ENCODE data around the gene DNAAF1. TPM values are rescaled to one million over a fixed set of nuclear protein-coding genes. Genes with fewer than 3 reads are reported as not detected.

The DNAAF1 gene
- total and polyA plus RNA-seq, 2 of the 8 experiments (the other 6 are each of a cell fraction or from before 2014, with no cell fraction given), result 0.09 to 0.15 TPM

- Histone ChIP-seq H3K4me2 (ENCODE audit: insufficient read depth in 1 of 2, low read depth in 2 of 2, low read length in 2 of 2) (no peak overlapping the region), H3K9me3 (ENCODE audit: insufficient read depth in 2 of 2, low read depth in 1 of 2, low read length in 1 of 2) (no peaks in the 10 kb centered on the region), H3K27ac (ENCODE audit: low read depth, low read length) (no peak overlapping the region), H3K79me1 (ENCODE audit: low read depth, low read length) (peaks cover 12% of the 10 kb centered on the region), H4K5ac (ENCODE audit: insufficient read length, low read depth, low read length) (no peak overlapping the region), H2BK5ac (ENCODE audit: low read depth, low read length) (no peak overlapping the region), H3K14ac (ENCODE audit: insufficient read length) (no peak overlapping the region), H2BK12ac (ENCODE audit: low read depth, low read length) (no peak overlapping the region), H3K23ac (ENCODE audit: insufficient read length) (no peak overlapping the region), H2BK15ac (ENCODE audit: low read length) (no peak overlapping the region), H3K18ac (ENCODE audit: extremely low read depth, low read length) (no peak overlapping the region), H3K27me3 (replicated peaks in 1 of 4; ENCODE audit: control insufficient read depth in 3 of 4, extremely low read depth in 1 of 4, insufficient read depth in 3 of 4, low read length in 3 of 4) (no peaks in the 10 kb centered on the region), H3K4ac (replicated peaks; ENCODE audit: insufficient read length, low read depth, low read length) (no peak overlapping the region), H3K56ac (replicated peaks; ENCODE audit: insufficient read length, low read depth, low read length) (no peak overlapping the region), H4K91ac (replicated peaks; ENCODE audit: insufficient read length, low read length) (no peak overlapping the region), H3K4me1 (replicated peaks in 1 of 4; ENCODE audit: control insufficient read depth in 3 of 4, insufficient read depth in 4 of 4, low read length in 3 of 4) (peaks cover 0 to 2% (median 0%) of the 10 kb centered on the region in 4 experiments; a peak in 2 of 7 replicates), H4K20me1 (replicated peaks in 1 of 2; ENCODE audit: control insufficient read depth in 1 of 2, insufficient read depth in 2 of 2, low read length in 2 of 2) (peaks cover 9 to 14% of the 10 kb centered on the region in 2 experiments), H3K4me3 (ENCODE audit: extremely low read depth in 1 of 4, insufficient read depth in 2 of 4, low read depth in 3 of 4, low read length in 4 of 4) (no peak overlapping the region), H2AK5ac (ENCODE audit: low read depth, low read length) (no peak overlapping the region), H4K8ac (ENCODE audit: extremely low read depth, insufficient read depth, low read length) (no peak overlapping the region), H2AFZ (ENCODE audit: low read length) (no peak overlapping the region), H3K9ac (replicated peaks in 1 of 4; ENCODE audit: extremely low read depth in 1 of 4, low read depth in 3 of 4, low read length in 3 of 4) (no peak overlapping the region), H3K36me3 (ENCODE audit: control insufficient read depth in 2 of 4, insufficient read depth in 4 of 4, low read length in 3 of 4) (peaks cover 6 to 48% (median 33%) of the 10 kb centered on the region in 4 experiments), H3K23me2 (ENCODE audit: low read depth, low read length) (peaks cover 4% of the 10 kb centered on the region; the same call in 1 of the 2 replicates), H2BK20ac (ENCODE audit: low read length) (no peak overlapping the region), H2BK120ac (replicated peaks; ENCODE audit: low read depth, low read length) (no peak overlapping the region), H3K79me2 (ENCODE audit: control insufficient read depth in 1 of 2, insufficient read depth in 2 of 2, low read length in 2 of 2) (peaks cover 0 to 29% of the 10 kb centered on the region in 2 experiments; a peak in 2 of 4 replicates)
- FAIRE-seq (no peak), DNase-seq (ENCODE audit: low read depth in 1 of 2, low spot score in 2 of 2) (no peak)
- TF ChIP-seq POLR2A (IDR thresholded peaks at IDR 0.05; ENCODE audit: control extremely low read depth in 1 of 2, low read depth in 2 of 2, low read length in 2 of 2) (no peak), CEBPB (IDR thresholded peaks at IDR 0.05; ENCODE audit: low read depth, low read length) (no peak), YY1 (IDR thresholded peaks at IDR 0.05; ENCODE audit: low read depth, low read length) (no peak), TAF7 (optimal IDR thresholded peaks at IDR 0.05; ENCODE audit: borderline replicate concordance, low read depth, low read length) (no peak), KDM1A (IDR thresholded peaks at IDR 0.05; ENCODE audit: borderline replicate concordance, low read length) (no peak)
- TF ChIP-seq, protein P1, sequence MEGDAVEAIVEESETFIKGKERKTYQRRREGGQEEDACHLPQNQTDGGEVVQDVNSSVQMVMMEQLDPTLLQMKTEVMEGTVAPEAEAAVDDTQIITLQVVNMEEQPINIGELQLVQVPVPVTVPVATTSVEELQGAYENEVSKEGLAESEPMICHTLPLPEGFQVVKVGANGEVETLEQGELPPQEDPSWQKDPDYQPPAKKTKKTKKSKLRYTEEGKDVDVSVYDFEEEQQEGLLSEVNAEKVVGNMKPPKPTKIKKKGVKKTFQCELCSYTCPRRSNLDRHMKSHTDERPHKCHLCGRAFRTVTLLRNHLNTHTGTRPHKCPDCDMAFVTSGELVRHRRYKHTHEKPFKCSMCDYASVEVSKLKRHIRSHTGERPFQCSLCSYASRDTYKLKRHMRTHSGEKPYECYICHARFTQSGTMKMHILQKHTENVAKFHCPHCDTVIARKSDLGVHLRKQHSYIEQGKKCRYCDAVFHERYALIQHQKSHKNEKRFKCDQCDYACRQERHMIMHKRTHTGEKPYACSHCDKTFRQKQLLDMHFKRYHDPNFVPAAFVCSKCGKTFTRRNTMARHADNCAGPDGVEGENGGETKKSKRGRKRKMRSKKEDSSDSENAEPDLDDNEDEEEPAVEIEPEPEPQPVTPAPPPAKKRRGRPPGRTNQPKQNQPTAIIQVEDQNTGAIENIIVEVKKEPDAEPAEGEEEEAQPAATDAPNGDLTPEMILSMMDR (IDR thresholded peaks at IDR 0.05; ENCODE audit: control extremely low read depth in 1 of 3, insufficient read depth in 1 of 3, low read depth in 1 of 3, low read length in 3 of 3), result no peak
- CTCF ChIA-PET (ENCODE audit: partially characterized antibody), result interaction anchor here (0.6 to 6.9 kb wide), 10 partner anchors 8 to 301 kb away, joined by 3 to 54 read pairs (median 4); no protein-coding TSS in a partner anchor
- 93% methylated on average over 26 of the region's 26 CpGs; no CpG with 5 or more reads in 1 of the 2 experiments for WGBS, 2 experiments (ENCODE audit: extremely low coverage in 1 of 2, insufficient coverage in 1 of 2, insufficient read length in 1 of 2, insufficient replicate concordance in 2 of 2, low coverage in 1 of 2, low lambda C conversion rate in 2 of 2, missing lambda C conversion rate in 1 of 2)
- POLR2A ChIA-PET (ENCODE audit: partially characterized antibody), result interaction anchor here (2.2 kb wide), 1 partner anchor 10 kb away, joined by 6 read pairs; no protein-coding TSS in a partner anchor
Measured at GRCh38 chr16:84182680-84183571, 37.8 kb downstream of the DNAAF1 start.

All from H1 (cell line).